NT2/D1 (cell line): ENCODE measurements around the gene PLD1.

ENCODE experiments used
- SUZ12 ChIP-seq: IDR thresholded peaks from 2 replicates; pipeline ENCODE4 v1.6.1; 2011; ENCODE audit not compliant: insufficient read length, insufficient read depth; ENCODE audit errors: extremely low read depth
- YY1 ChIP-seq: IDR thresholded peaks from 2 replicates; pipeline ENCODE4 v1.6.1; 2011; ENCODE audit not compliant: insufficient read length, insufficient read depth
- ZNF274 ChIP-seq: IDR thresholded peaks from 2 replicates; pipeline ENCODE4 v1.6.1; 2011; ENCODE audit warnings: mild to moderate bottlenecking, low read depth, low read length

GRCh38 chr3:171585039-171585438, 225.2 kb downstream of the PLD1 start:
- TF ChIP-seq ZNF274, result no peak
- no peak for TF ChIP-seq YY1
- TF ChIP-seq SUZ12, result no peak
